Hepatocyte (in vitro differentiated cells): ENCODE measurements around the gene CDK5RAP1.

Experiments used
- CTCF ChIP-seq: fragments of 200-600 bp; sonication (generic); IDR thresholded peaks from 2 replicates; pipeline ENCODE4 v1.5.1; 2016; ENCODE audit warnings: antibody characterized with exemption, mild to moderate bottlenecking; ENCODE audit not compliant: poor library complexity
- EZH2 ChIP-seq: fragments of 200-600 bp; sonication (generic); IDR thresholded peaks from 2 replicates; pipeline ENCODE4 v1.6.1; 2016; ENCODE audit warnings: antibody characterized with exemption, mild to moderate bottlenecking, borderline replicate concordance

GRCh38 chr20:33336375-33336774, 64.9 kb downstream of the CDK5RAP1 start:
- TF ChIP-seq CTCF (no peak), EZH2 (no peak)
